Epithelial cell of proximal tubule (primary cell): Measurements from ENCODE around the gene CHI3L1. TPM values are rescaled to one million over a fixed set of nuclear protein-coding genes. Genes with fewer than 3 reads are reported as not detected.

Experiments
- DNase-seq: peaks from one replicate; pipeline ENCODE4 v3.0.0-alpha.2; 2011; ENCODE audit warnings: low read depth
- H3K4me3 ChIP-seq: 2 replicates; pipeline ENCODE4 v1.5.1; 2011; ENCODE audit warnings: low read depth, mild to moderate bottlenecking, low read length
- CTCF ChIP-seq: conservative IDR thresholded peaks from 2 replicates; pipeline ENCODE4 v1.5.1; 2012; ENCODE audit warnings: low read depth, mild to moderate bottlenecking, low read length
- total RNA-seq: library from RNA; depleted of rRNA; stranded (reverse); fragments of >200 nt; gene quantifications from 2 replicates; pipeline ENCODE4 v1.2.3, GENCODE V29; 2015

CHI3L1 gene
- total RNA-seq, 1 donor from 2014 or later = 0.86 TPM

- TF ChIP-seq CTCF = no peak
- no peak for DNase-seq
- no peak overlapping the region for H3K4me3 ChIP-seq
Observed at GRCh38 chr1:203174324-203174985, 12.0 kb downstream of the CHI3L1 start.

- no peak overlapping the region for H3K4me3 ChIP-seq
- no peak for TF ChIP-seq CTCF
- DNase-seq = no peak
Observed at GRCh38 chr1:203173566-203173965, 12.9 kb downstream of the CHI3L1 start.

GRCh38 chr1:203173011-203173555 is 13.4 kb downstream of the CHI3L1 start:
- DNase-seq = no peak
- H3K4me3 ChIP-seq = no peak overlapping the region
- TF ChIP-seq CTCF = no peak

GRCh38 chr1:203172184-203173010 is 14.1 kb downstream of the CHI3L1 start:
- no peak for DNase-seq
- peak; percentile 79 for TF ChIP-seq CTCF

GRCh38 chr1:203171341-203172183 is 14.9 kb downstream of the CHI3L1 start:
- TF ChIP-seq CTCF = no peak
- no peak for DNase-seq
- no peak overlapping the region for H3K4me3 ChIP-seq

More at GRCh38 chr1:203172184-203173010, 14.1 kb downstream of the CHI3L1 start:
- no peak overlapping the region for H3K4me3 ChIP-seq

GRCh38 chr1:203170625-203171330 is 15.7 kb downstream of the CHI3L1 start:
- H3K4me3 ChIP-seq = no peak overlapping the region
- DNase-seq = no peak
- no peak for TF ChIP-seq CTCF
